PC-3 (cell line): ENCODE results near the gene ZC3H11A. TPM values are rescaled to one million over a fixed set of nuclear protein-coding genes. Genes with fewer than 3 reads are reported as not detected.

Source experiments
- ATAC-seq: fragments of 200-7000 bp; cut with Tn5 transposase; 2 replicates; pipeline ENCODE4 v1.9.1; 2020; ENCODE audit warnings: mild to moderate bottlenecking, moderate library complexity
- BruUV-seq: library from RNA; stranded (reverse); fragments of 400-500 nt; replicated peaks from 2 replicates; lab custom pipeline; 2021; lab: Mats Ljungman, UMichigan
- CTCF ChIA-PET: fragments of 300-600 bp; sonication (Branson Sonifier 250); formaldehyde crosslinking; loops from one replicate; lab custom pipeline; 2022; ENCODE audit warnings: antibody characterized with exemption; lab: Charles Lee
- POLR2A ChIA-PET: fragments of 300-600 bp; sonication (Branson Sonifier 250); formaldehyde crosslinking; loops from one replicate; lab custom pipeline; 2022; ENCODE audit warnings: antibody characterized with exemption; ENCODE audit not compliant: unreplicated experiment; lab: Charles Lee
- DNase-seq: peaks from one replicate; pipeline ENCODE4 v3.0.0-alpha.2; 2015
- H2AFZ ChIP-seq: fragments of 300-600 bp; sonication (generic); 2 replicates; pipeline ENCODE4 v1.6.0; 2016; ENCODE audit warnings: antibody characterized with exemption, low read length
- H3F3A ChIP-seq: fragments of 300-600 bp; sonication (generic); one replicate; pipeline ENCODE4 v1.6.0; 2017; ENCODE audit warnings: antibody characterized with exemption, low read length, control low read depth, mild to moderate bottlenecking; ENCODE audit not compliant: unreplicated experiment
- H3K27ac ChIP-seq: fragments of 300-600 bp; sonication (generic); 2 replicates; pipeline ENCODE4 v1.5.1; 2016; ENCODE audit warnings: mild to moderate bottlenecking, low read length
- H3K27me3 ChIP-seq: fragments of 300-600 bp; sonication (generic); 2 replicates; pipeline ENCODE4 v1.6.1; 2016; ENCODE audit warnings: low read length, mixed read lengths
- H3K36me3 ChIP-seq: fragments of 300-600 bp; sonication (generic); 2 replicates; pipeline ENCODE4 v1.6.1; 2016; ENCODE audit warnings: low read depth, mixed run types, low read length, mixed read lengths
- H3K4me1 ChIP-seq: fragments of 300-600 bp; sonication (generic); 2 replicates; pipeline ENCODE4 v1.5.1; 2016; ENCODE audit warnings: low read length; ENCODE audit not compliant: insufficient read depth
- H3K4me2 ChIP-seq: fragments of 300-600 bp; sonication (generic); 2 replicates; pipeline ENCODE4 v1.6.0; 2016; ENCODE audit warnings: low read length
- H3K4me3 ChIP-seq: fragments of 300-600 bp; sonication (generic); 2 replicates; pipeline ENCODE4 v1.5.1; 2016; ENCODE audit warnings: mild to moderate bottlenecking, low read length, mixed read lengths
- H3K79me2 ChIP-seq: fragments of 300-600 bp; sonication (generic); 2 replicates; pipeline ENCODE4 v1.6.1; 2017; ENCODE audit warnings: low read length, mixed read lengths
- H3K9ac ChIP-seq: fragments of 300-600 bp; sonication (generic); 2 replicates; pipeline ENCODE4 v1.6.0; 2016; ENCODE audit warnings: mild to moderate bottlenecking, low read length
- H3K9me2 ChIP-seq: fragments of 300-600 bp; sonication (generic); replicated peaks from 2 replicates; pipeline ENCODE4 v1.6.1; 2016; ENCODE audit warnings: mixed run types, low read length, mixed read lengths
- H3K9me3 ChIP-seq: fragments of 300-600 bp; sonication (generic); 2 replicates; pipeline ENCODE4 v1.6.1; 2016; ENCODE audit warnings: low read length, mixed read lengths
- H4K20me1 ChIP-seq: fragments of 300-600 bp; sonication (generic); 2 replicates; pipeline ENCODE4 v1.6.1; 2016; ENCODE audit warnings: low read length, mixed read lengths
- EZH2 ChIP-seq: fragments of 300-600 bp; sonication (generic); IDR thresholded peaks from one replicate; pipeline ENCODE4 v1.6.1; 2017; ENCODE audit warnings: antibody characterized with exemption, mild to moderate bottlenecking, low read length; ENCODE audit not compliant: unreplicated experiment
- EZH2phosphoT487 ChIP-seq: fragments of 300-600 bp; sonication (generic); IDR thresholded peaks from 2 replicates; pipeline ENCODE4 v1.6.1; 2018; ENCODE audit warnings: mild to moderate bottlenecking, antibody characterized with exemption, low read length, borderline replicate concordance
- intact Hi-C: fragments of 100-400 bp; cut with micrococcal nuclease; formaldehyde crosslinking; loops from 2 replicates; pipeline ENCODE4 v1.9.0; 2023
- total RNA-seq: library from RNA; depleted of rRNA; stranded (reverse); fragments of >200 nt; gene quantifications from 2 replicates; pipeline ENCODE4 v1.2.3, GENCODE V29; 2014
- TF ChIP-seq, protein P1 (sequence below): fragments of 300-600 bp; sonication (generic); conservative IDR thresholded peaks from 2 replicates; pipeline ENCODE4 v1.5.1; 2017; ENCODE audit warnings: antibody characterized with exemption, low read depth, mild to moderate bottlenecking, low read length

Gene ZC3H11A
- total RNA-seq, 1 experiment from 2014 or later, result 77.9 TPM

- intact Hi-C loops, result no loop called here
- POLR2A ChIA-PET, result no interaction called here
- TF ChIP-seq EZH2 (no peak), EZH2phosphoT487 (no peak)
- TF ChIP-seq, protein P1, sequence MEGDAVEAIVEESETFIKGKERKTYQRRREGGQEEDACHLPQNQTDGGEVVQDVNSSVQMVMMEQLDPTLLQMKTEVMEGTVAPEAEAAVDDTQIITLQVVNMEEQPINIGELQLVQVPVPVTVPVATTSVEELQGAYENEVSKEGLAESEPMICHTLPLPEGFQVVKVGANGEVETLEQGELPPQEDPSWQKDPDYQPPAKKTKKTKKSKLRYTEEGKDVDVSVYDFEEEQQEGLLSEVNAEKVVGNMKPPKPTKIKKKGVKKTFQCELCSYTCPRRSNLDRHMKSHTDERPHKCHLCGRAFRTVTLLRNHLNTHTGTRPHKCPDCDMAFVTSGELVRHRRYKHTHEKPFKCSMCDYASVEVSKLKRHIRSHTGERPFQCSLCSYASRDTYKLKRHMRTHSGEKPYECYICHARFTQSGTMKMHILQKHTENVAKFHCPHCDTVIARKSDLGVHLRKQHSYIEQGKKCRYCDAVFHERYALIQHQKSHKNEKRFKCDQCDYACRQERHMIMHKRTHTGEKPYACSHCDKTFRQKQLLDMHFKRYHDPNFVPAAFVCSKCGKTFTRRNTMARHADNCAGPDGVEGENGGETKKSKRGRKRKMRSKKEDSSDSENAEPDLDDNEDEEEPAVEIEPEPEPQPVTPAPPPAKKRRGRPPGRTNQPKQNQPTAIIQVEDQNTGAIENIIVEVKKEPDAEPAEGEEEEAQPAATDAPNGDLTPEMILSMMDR, result no peak
Measured at GRCh38 chr1:203765029-203765837, 30.2 kb upstream of the ZC3H11A start, which contains the start of gene LAX1. Gene LAX1, plus strand, starts transcription at chr1:203765183. Its CDS starts 383 bp downstream, at chr1:203765566.

DNA sequence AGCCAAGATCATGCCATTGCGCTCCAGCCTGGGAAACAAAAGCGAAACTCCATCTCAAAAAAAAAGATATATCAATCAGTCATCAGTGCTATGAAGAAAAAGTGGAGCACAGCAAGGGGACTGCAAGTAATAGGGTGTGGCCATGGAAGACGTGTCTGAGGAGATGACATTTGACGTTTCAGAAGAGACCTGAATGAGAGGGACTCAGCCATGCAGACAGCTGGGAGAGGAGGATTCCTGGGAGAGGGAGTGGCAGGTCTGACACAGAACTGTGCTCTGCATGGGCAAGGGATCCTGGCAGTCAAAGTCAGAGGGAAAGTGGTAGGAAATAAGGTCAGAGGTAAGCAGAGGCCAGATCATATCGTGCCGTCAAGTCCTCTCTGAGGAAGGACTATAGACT is 27.2 kb upstream of the ZC3H11A start:
- H2AFZ ChIP-seq, result no peak overlapping the region
- H3K4me1 ChIP-seq, result no peaks in the 10 kb centered on the region
- intact Hi-C loops, result no loop called here
- no peak overlapping the region for H3K27ac ChIP-seq
- H4K20me1 ChIP-seq, result no peaks in the 10 kb centered on the region
- CTCF ChIA-PET, result no interaction called here
- no peaks in the 10 kb centered on the region for H3F3A ChIP-seq
- TF ChIP-seq EZH2phosphoT487, result no peak
- no peak for TF ChIP-seq EZH2
- TF ChIP-seq, protein P1, result no peak
- no TSS peak for BruUV-seq
- POLR2A ChIA-PET, result no interaction called here
- no peak overlapping the region for H3K4me2 ChIP-seq
- no peaks in the 10 kb centered on the region for H3K27me3 ChIP-seq
- DNase-seq (no peak), ATAC-seq (no peak)
- H3K9me2 ChIP-seq, result no peaks in the 10 kb centered on the region
- H3K36me3 ChIP-seq, result no peaks in the 10 kb centered on the region
- H3K4me3 ChIP-seq, result no peak overlapping the region
- no peaks in the 10 kb centered on the region for H3K9me3 ChIP-seq
- H3K79me2 ChIP-seq, result no peaks in the 10 kb centered on the region
- H3K9ac ChIP-seq, result no peak overlapping the region

More at GRCh38 chr1:203765029-203765837, 30.2 kb upstream of the ZC3H11A start, which contains the start of gene LAX1:
- Histone ChIP-seq H4K20me1 (no peaks in the 10 kb centered on the region), H3K9me2 (no peaks in the 10 kb centered on the region), H3K36me3 (no peaks in the 10 kb centered on the region), H3K9ac (no peak within 1 kb of the TSS), H3K79me2 (no peaks in the 10 kb centered on the region), H3K27ac (no peak within 1 kb of the TSS), H2AFZ (no peak within 1 kb of the TSS), H3F3A (no peaks in the 10 kb centered on the region), H3K4me2 (no peak within 1 kb of the TSS), H3K4me3 (no peak within 1 kb of the TSS), H3K9me3 (no peaks in the 10 kb centered on the region), H3K4me1 (no peaks in the 10 kb centered on the region), H3K27me3 (no peaks in the 10 kb centered on the region)
- CTCF ChIA-PET, result no interaction called here
- DNase-seq (no peak), ATAC-seq (no peak)
- BruUV-seq, result no TSS peak
